ENCODE data around the gene CCDC200.

DNA sequence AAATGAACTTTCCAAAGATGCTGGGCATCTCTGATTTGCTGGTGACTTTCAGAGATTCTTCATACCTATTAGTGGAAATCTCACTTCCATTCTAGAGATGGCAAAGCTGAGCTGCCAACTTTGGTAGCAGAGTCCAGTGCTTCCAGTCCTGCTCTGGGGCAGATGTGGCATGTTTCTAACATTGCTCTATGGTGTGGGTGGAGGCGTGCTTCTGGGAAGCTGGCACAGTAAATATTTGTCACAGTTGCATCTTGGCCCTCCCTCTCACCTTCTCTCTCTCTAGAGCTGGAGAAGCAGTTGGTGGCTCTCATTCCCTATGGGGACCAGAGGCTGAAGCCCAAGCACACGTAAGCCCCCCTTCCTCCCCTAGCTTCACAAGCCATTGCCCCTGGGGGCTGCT, 14.9 kb downstream of the CCDC200 start:
- TF ChIP-seq, protein P1, sequence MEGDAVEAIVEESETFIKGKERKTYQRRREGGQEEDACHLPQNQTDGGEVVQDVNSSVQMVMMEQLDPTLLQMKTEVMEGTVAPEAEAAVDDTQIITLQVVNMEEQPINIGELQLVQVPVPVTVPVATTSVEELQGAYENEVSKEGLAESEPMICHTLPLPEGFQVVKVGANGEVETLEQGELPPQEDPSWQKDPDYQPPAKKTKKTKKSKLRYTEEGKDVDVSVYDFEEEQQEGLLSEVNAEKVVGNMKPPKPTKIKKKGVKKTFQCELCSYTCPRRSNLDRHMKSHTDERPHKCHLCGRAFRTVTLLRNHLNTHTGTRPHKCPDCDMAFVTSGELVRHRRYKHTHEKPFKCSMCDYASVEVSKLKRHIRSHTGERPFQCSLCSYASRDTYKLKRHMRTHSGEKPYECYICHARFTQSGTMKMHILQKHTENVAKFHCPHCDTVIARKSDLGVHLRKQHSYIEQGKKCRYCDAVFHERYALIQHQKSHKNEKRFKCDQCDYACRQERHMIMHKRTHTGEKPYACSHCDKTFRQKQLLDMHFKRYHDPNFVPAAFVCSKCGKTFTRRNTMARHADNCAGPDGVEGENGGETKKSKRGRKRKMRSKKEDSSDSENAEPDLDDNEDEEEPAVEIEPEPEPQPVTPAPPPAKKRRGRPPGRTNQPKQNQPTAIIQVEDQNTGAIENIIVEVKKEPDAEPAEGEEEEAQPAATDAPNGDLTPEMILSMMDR (IDR thresholded peaks at IDR 0.05): no peak
- TF ChIP-seq POLR2A (IDR thresholded peaks at IDR 0.05): no peak
